ES-I3 (cell line): ENCODE measurements around the gene ZNHIT6.

Source experiments
- H3K36me3 ChIP-seq: 2 replicates; pipeline ENCODE4 v1.6.1; 2013; ENCODE audit warnings: mild to moderate bottlenecking, low read length, control low read depth, moderate library complexity; ENCODE audit not compliant: insufficient read depth
- H3K4me1 ChIP-seq: 2 replicates; pipeline ENCODE4 v1.6.1; 2013; ENCODE audit warnings: mild to moderate bottlenecking, control low read depth, low read length; ENCODE audit not compliant: insufficient read depth
- H3K9ac ChIP-seq: 2 replicates; pipeline ENCODE4 v1.6.1; 2013; ENCODE audit warnings: low read depth, mild to moderate bottlenecking, low read length, moderate library complexity
- H3K9me3 ChIP-seq: 2 replicates; pipeline ENCODE4 v1.6.1; 2013; ENCODE audit warnings: mild to moderate bottlenecking, low read length, moderate library complexity; ENCODE audit not compliant: control insufficient read depth, insufficient read depth

The ZNHIT6 gene

GRCh38 chr1:85692730-85693314 lies 15.4 kb downstream of the ZNHIT6 start:
- 0 out of 2 replicates have a peak, but pooled peaks cover 2% of the 10 kb centered on the region for H3K36me3 ChIP-seq
- no peak overlapping the region for H3K9ac ChIP-seq
- no peaks in the 10 kb centered on the region for H3K9me3 ChIP-seq
- H3K4me1 ChIP-seq, result no peaks in the 10 kb centered on the region

- Histone ChIP-seq H3K9me3 (no peaks in the 10 kb centered on the region), H3K36me3 (0 out of 2 replicates have a peak, but pooled peaks cover 2% of the 10 kb centered on the region), H3K9ac (no peak overlapping the region), H3K4me1 (no peaks in the 10 kb centered on the region)
Measured at GRCh38 chr1:85689775-85690404, 18.3 kb downstream of the ZNHIT6 start.

- H3K4me1 ChIP-seq, result no peaks in the 10 kb centered on the region
- no peaks in the 10 kb centered on the region for H3K9me3 ChIP-seq
- H3K36me3 ChIP-seq, result no peaks in the 10 kb centered on the region
- no peak overlapping the region for H3K9ac ChIP-seq
Measured at GRCh38 chr1:85683292-85684025, 24.8 kb downstream of the ZNHIT6 start.

- Histone ChIP-seq H3K9me3 (no peaks in the 10 kb centered on the region), H3K4me1 (no peaks in the 10 kb centered on the region), H3K36me3 (no peaks in the 10 kb centered on the region), H3K9ac (no peak overlapping the region)
Measured at GRCh38 chr1:85681087-85681486, 27.1 kb downstream of the ZNHIT6 start.

GRCh38 chr1:85678193-85678592 lies 30.0 kb downstream of the ZNHIT6 start:
- Histone ChIP-seq H3K36me3 (peaks cover 4% of the 10 kb centered on the region; the same call in 1 of the 2 replicates), H3K9me3 (no peaks in the 10 kb centered on the region), H3K4me1 (no peaks in the 10 kb centered on the region), H3K9ac (no peak overlapping the region)

GRCh38 chr1:85677656-85678055 lies 30.6 kb downstream of the ZNHIT6 start:
- Histone ChIP-seq H3K9me3 (no peaks in the 10 kb centered on the region), H3K36me3 (peaks cover 4% of the 10 kb centered on the region; the same call in 1 of the 2 replicates), H3K9ac (no peak overlapping the region), H3K4me1 (no peaks in the 10 kb centered on the region)

GRCh38 chr1:85672031-85672660 lies 36.1 kb downstream of the ZNHIT6 start:
- H3K9ac ChIP-seq, result no peak overlapping the region
- peaks cover 4% of the 10 kb centered on the region; the same call in 1 of the 2 replicates for H3K36me3 ChIP-seq
- no peaks in the 10 kb centered on the region for H3K9me3 ChIP-seq
- H3K4me1 ChIP-seq, result peaks cover 11% of the 10 kb centered on the region; the same call in 1 of the 2 replicates

GRCh38 chr1:85665932-85666331 lies 42.3 kb downstream of the ZNHIT6 start:
- peaks cover 11% of the 10 kb centered on the region; the same call in 1 of the 2 replicates for H3K4me1 ChIP-seq
- H3K9me3 ChIP-seq, result no peaks in the 10 kb centered on the region
- no peak overlapping the region for H3K9ac ChIP-seq
- no peaks in the 10 kb centered on the region; the same call in 1 of the 2 replicates for H3K36me3 ChIP-seq

GRCh38 chr1:85663382-85663781 lies 44.9 kb downstream of the ZNHIT6 start:
- Histone ChIP-seq H3K9ac (no peak overlapping the region), H3K36me3 (no peaks in the 10 kb centered on the region), H3K9me3 (no peaks in the 10 kb centered on the region), H3K4me1 (no peaks in the 10 kb centered on the region)

GRCh38 chr1:85661767-85662166 lies 46.5 kb downstream of the ZNHIT6 start:
- H3K36me3 ChIP-seq, result no peaks in the 10 kb centered on the region
- no peak overlapping the region for H3K9ac ChIP-seq
- H3K4me1 ChIP-seq, result no peaks in the 10 kb centered on the region
- H3K9me3 ChIP-seq, result no peaks in the 10 kb centered on the region

GRCh38 chr1:85660541-85660940 lies 47.7 kb downstream of the ZNHIT6 start:
- Histone ChIP-seq H3K4me1 (no peaks in the 10 kb centered on the region), H3K9me3 (no peaks in the 10 kb centered on the region), H3K9ac (no peak overlapping the region), H3K36me3 (no peaks in the 10 kb centered on the region)

- H3K4me1 ChIP-seq, result peaks cover 6% of the 10 kb centered on the region; the same call in 1 of the 2 replicates
- H3K9ac ChIP-seq, result no peak overlapping the region
- H3K36me3 ChIP-seq, result no peaks in the 10 kb centered on the region
Measured at GRCh38 chr1:85659174-85659573, 49.1 kb downstream of the ZNHIT6 start.

GRCh38 chr1:85656948-85657347 lies 51.3 kb downstream of the ZNHIT6 start:
- Histone ChIP-seq H3K4me1 (peaks cover 6% of the 10 kb centered on the region; the same call in 1 of the 2 replicates), H3K36me3 (peaks cover 2% of the 10 kb centered on the region; the same call in 1 of the 2 replicates), H3K9ac (no peak overlapping the region)

More at GRCh38 chr1:85659174-85659573, 49.1 kb downstream of the ZNHIT6 start:
- H3K9me3 ChIP-seq, result no peaks in the 10 kb centered on the region

GRCh38 chr1:85656256-85656655 lies 52.0 kb downstream of the ZNHIT6 start:
- Histone ChIP-seq H3K9me3 (no peaks in the 10 kb centered on the region), H3K9ac (no peak overlapping the region), H3K36me3 (peaks cover 2% of the 10 kb centered on the region; the same call in 1 of the 2 replicates), H3K4me1 (peaks cover 6% of the 10 kb centered on the region; the same call in 1 of the 2 replicates)

More at GRCh38 chr1:85656948-85657347, 51.3 kb downstream of the ZNHIT6 start:
- H3K9me3 ChIP-seq, result no peaks in the 10 kb centered on the region
